ENCODE results near the gene LRRC4B. TPM values are rescaled to one million over a fixed set of nuclear protein-coding genes. Genes with fewer than 3 reads are reported as not detected.

LRRC4B gene
- total RNA-seq, 6 donors from 2014 or later: 0.69 to 5.1 (median 1.7) TPM

DNA sequence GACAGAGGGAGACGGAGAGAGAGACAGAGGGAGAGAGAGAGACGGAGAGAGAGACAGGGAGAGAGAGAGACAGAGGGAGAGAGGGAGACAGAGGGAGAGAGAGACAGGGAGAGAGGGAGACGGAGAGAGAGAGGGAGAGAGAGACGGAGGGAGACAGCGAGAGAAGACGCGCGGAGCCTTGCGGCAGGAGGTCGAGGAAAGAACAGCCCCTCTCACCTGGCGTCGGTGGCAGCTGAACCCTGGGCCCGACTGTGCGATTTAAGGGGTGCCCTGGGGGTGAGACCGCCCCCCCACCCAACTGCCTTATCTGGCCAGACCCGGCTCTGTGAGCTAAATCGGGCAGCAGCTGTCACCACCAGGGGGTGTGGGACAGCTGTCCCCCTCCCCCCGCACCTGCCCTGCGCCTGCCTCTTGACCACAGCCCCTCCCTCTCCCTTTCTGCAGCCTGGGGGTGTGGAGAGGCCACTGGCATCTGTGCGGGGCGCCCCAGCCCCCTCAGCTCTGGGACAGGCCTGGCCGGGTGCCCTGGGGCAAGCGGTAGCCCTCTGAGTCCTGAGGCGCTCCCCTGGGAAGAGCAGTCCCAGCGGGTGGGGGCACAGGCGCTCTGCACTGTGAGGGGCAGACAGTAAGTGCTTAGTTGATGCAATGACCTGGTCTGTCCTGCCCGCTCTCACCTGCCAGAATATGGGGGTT lies 68.0 kb downstream of the LRRC4B start:
- 65 to 66% methylated on average over 8 to 20 of the region's 27 CpGs for WGBS, 2 donors
- ATAC-seq (ENCODE audit: low FRiP score in 2 of 2) (peak; percentile 30 to 56), DNase-seq (no peak)
- Histone ChIP-seq H3K36me3 (no peaks in the 10 kb centered on the region), H3K4me1 (peaks cover 0 to 17% (median 8%) of the 10 kb centered on the region in 4 donors), H3K4me3 (no peak overlapping the region), H3K27me3 (no peaks in the 10 kb centered on the region), H3K27ac (no peak overlapping the region), H3K9me3 (no peaks in the 10 kb centered on the region)
- peak in 1 of 6 experiments; percentile 17 for TF ChIP-seq CTCF (IDR thresholded peaks at IDR 0.05)
- no peak for TF ChIP-seq POLR2A (IDR thresholded peaks at IDR 0.05)
- no peak for TF ChIP-seq POLR2AphosphoS5 (IDR thresholded peaks at IDR 0.05)

- Histone ChIP-seq H3K9me3 (no peaks in the 10 kb centered on the region), H3K27me3 (no peaks in the 10 kb centered on the region), H3K36me3 (no peaks in the 10 kb centered on the region), H3K27ac (no peak overlapping the region), H3K4me1 (peaks cover 0 to 17% (median 8%) of the 10 kb centered on the region in 4 donors), H3K4me3 (no peak overlapping the region)
- DNase-seq (no peak), ATAC-seq (ENCODE audit: low FRiP score in 2 of 2) (no peak)
- 85 to 86% methylated on average over 11 of the region's 11 CpGs for WGBS, 2 donors
- no peak for TF ChIP-seq EP300 (IDR thresholded peaks at IDR 0.05)
- TF ChIP-seq POLR2A (IDR thresholded peaks at IDR 0.05): no peak
- no peak for TF ChIP-seq POLR2AphosphoS5 (IDR thresholded peaks at IDR 0.05)
- TF ChIP-seq CTCF (IDR thresholded peaks at IDR 0.05): no peak
Measured at GRCh38 chr19:50498219-50499056, 69.8 kb downstream of the LRRC4B start.

- no peak for TF ChIP-seq POLR2A (IDR thresholded peaks at IDR 0.05)
- no peak for TF ChIP-seq CTCF (IDR thresholded peaks at IDR 0.05)
- no peak for TF ChIP-seq POLR2AphosphoS5 (IDR thresholded peaks at IDR 0.05)
- TF ChIP-seq EP300 (IDR thresholded peaks at IDR 0.05): no peak
- ATAC-seq (ENCODE audit: low FRiP score in 2 of 2) (no peak), DNase-seq (no peak)
- Histone ChIP-seq H3K27ac (no peak overlapping the region), H3K36me3 (no peaks in the 10 kb centered on the region), H3K27me3 (no peaks in the 10 kb centered on the region), H3K4me3 (no peak overlapping the region), H3K9me3 (no peaks in the 10 kb centered on the region), H3K4me1 (peaks cover 4 to 20% (median 9%) of the 10 kb centered on the region in 4 donors)
- WGBS, 2 donors: 87 to 88% methylated on average over 8 of the region's 8 CpGs
Measured at GRCh38 chr19:50497022-50497405, 71.2 kb downstream of the LRRC4B start.

- H3K27ac ChIP-seq: no peak overlapping the region
Measured at GRCh38 chr19:50496189-50497021, 71.8 kb downstream of the LRRC4B start.

More at GRCh38 chr19:50496189-50497021, 71.8 kb downstream of the LRRC4B start:
- Histone ChIP-seq H3K36me3 (no peaks in the 10 kb centered on the region), H3K9me3 (no peaks in the 10 kb centered on the region), H3K4me3 (no peak overlapping the region), H3K27me3 (no peaks in the 10 kb centered on the region), H3K4me1 (peaks cover 5 to 19% (median 11%) of the 10 kb centered on the region in 4 donors)
- 76 to 80% methylated on average over 27 to 30 of the region's 30 CpGs for WGBS, 2 donors
- ATAC-seq (ENCODE audit: low FRiP score in 2 of 2): no peak
- TF ChIP-seq CTCF (IDR thresholded peaks at IDR 0.05) (no peak), POLR2AphosphoS5 (IDR thresholded peaks at IDR 0.05) (no peak), POLR2A (IDR thresholded peaks at IDR 0.05) (no peak), EP300 (IDR thresholded peaks at IDR 0.05) (no peak)
- peak in 1 of 2 donors; percentile 69 for DNase-seq

Data from upper lobe of left lung (tissue), 6 donors.